ENCODE measurements around the gene SERPINA5.

The SERPINA5 gene

GRCh38 chr14:94570002-94570400 lies 11.2 kb upstream of the SERPINA5 start:
- Histone ChIP-seq H3K4me3 (ENCODE audit: low read depth in 1 of 2, low read length in 1 of 2) (no peak overlapping the region), H3K27me3 (no peaks in the 10 kb centered on the region), H3K27ac (no peak overlapping the region), H3K36me3 (no peaks in the 10 kb centered on the region), H3K9me3 (no peaks in the 10 kb centered on the region), H3K4me1 (ENCODE audit: control insufficient read depth in 1 of 2, insufficient read depth in 1 of 2, low read depth in 1 of 2, low read length in 1 of 2) (no peaks in the 10 kb centered on the region)
- TF ChIP-seq CTCF (IDR thresholded peaks at IDR 0.05) = no peak

GRCh38 chr14:94570440-94570839 lies 10.8 kb upstream of the SERPINA5 start:
- H3K36me3 ChIP-seq = no peaks in the 10 kb centered on the region
- H3K9me3 ChIP-seq = no peaks in the 10 kb centered on the region
- H3K27ac ChIP-seq = no peak overlapping the region
- H3K27me3 ChIP-seq = no peaks in the 10 kb centered on the region
- H3K4me3 ChIP-seq (ENCODE audit: low read depth in 1 of 2, low read length in 1 of 2) = no peak overlapping the region
- no peaks in the 10 kb centered on the region for H3K4me1 ChIP-seq (ENCODE audit: control insufficient read depth in 1 of 2, insufficient read depth in 1 of 2, low read depth in 1 of 2, low read length in 1 of 2)
- no peak for TF ChIP-seq CTCF (IDR thresholded peaks at IDR 0.05)

- Histone ChIP-seq H3K27ac (no peak overlapping the region), H3K4me1 (ENCODE audit: control insufficient read depth in 1 of 2, insufficient read depth in 1 of 2, low read depth in 1 of 2, low read length in 1 of 2) (no peaks in the 10 kb centered on the region), H3K27me3 (no peaks in the 10 kb centered on the region), H3K9me3 (no peaks in the 10 kb centered on the region), H3K36me3 (no peaks in the 10 kb centered on the region), H3K4me3 (ENCODE audit: low read depth in 1 of 2, low read length in 1 of 2) (no peak overlapping the region)
- TF ChIP-seq CTCF (IDR thresholded peaks at IDR 0.05) = no peak
Observed at GRCh38 chr14:94571395-94571794, 9.8 kb upstream of the SERPINA5 start.

- no peaks in the 10 kb centered on the region for H3K27me3 ChIP-seq
- H3K9me3 ChIP-seq = no peaks in the 10 kb centered on the region
- no peaks in the 10 kb centered on the region for H3K36me3 ChIP-seq
- TF ChIP-seq CTCF (IDR thresholded peaks at IDR 0.05) = no peak
- no peak overlapping the region for H3K4me3 ChIP-seq (ENCODE audit: low read depth in 1 of 2, low read length in 1 of 2)
- H3K4me1 ChIP-seq (ENCODE audit: control insufficient read depth in 1 of 2, insufficient read depth in 1 of 2, low read depth in 1 of 2, low read length in 1 of 2) = no peaks in the 10 kb centered on the region
- H3K27ac ChIP-seq = no peak overlapping the region
Observed at GRCh38 chr14:94571950-94572349, 9.3 kb upstream of the SERPINA5 start.

- Histone ChIP-seq H3K27me3 (no peaks in the 10 kb centered on the region), H3K36me3 (no peaks in the 10 kb centered on the region), H3K4me3 (ENCODE audit: low read depth in 1 of 2, low read length in 1 of 2) (no peak overlapping the region), H3K27ac (no peak overlapping the region), H3K9me3 (no peaks in the 10 kb centered on the region), H3K4me1 (ENCODE audit: control insufficient read depth in 1 of 2, insufficient read depth in 1 of 2, low read depth in 1 of 2, low read length in 1 of 2) (no peaks in the 10 kb centered on the region)
- TF ChIP-seq CTCF (IDR thresholded peaks at IDR 0.05) = no peak
Observed at GRCh38 chr14:94572637-94573303, 8.5 kb upstream of the SERPINA5 start.

Measured in neutrophil (primary cell).